SKM-1 treated with dmso at 0.1 percent for 144 hours (cell line): ENCODE data around the gene CAST.
"Not testable (repeated sequence)": the region's sequence is repeated elsewhere in the genome, so short reads cannot be mapped to it uniquely, and the experiment has no call there.

ENCODE experiments used
- DNase-seq: peaks from one replicate; lab custom pipeline; 2025; ENCODE audit not compliant: unreplicated experiment; lab: John Stamatoyannopoulos, UW

The CAST gene

DNA sequence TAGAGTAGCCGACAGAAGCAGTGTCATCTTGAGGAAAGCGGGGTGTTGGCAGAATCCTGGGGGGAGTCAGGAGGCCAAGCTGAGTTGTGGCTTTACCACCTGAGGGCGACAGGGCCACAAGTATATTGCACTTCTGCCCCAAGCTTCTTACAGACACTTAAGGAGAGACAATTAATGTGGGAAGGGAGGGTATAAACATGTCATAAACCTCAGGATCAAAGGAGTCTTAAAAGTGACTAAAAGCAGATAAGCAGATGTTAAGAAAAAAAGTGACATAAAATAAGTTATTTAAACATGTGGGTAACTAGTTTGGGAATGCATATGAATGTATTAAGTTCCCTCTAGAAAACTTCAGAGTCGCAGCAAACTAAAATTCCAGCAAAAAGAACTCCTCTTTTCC, 81.6 kb downstream of the CAST start:
- no peak for DNase-seq

DNA sequence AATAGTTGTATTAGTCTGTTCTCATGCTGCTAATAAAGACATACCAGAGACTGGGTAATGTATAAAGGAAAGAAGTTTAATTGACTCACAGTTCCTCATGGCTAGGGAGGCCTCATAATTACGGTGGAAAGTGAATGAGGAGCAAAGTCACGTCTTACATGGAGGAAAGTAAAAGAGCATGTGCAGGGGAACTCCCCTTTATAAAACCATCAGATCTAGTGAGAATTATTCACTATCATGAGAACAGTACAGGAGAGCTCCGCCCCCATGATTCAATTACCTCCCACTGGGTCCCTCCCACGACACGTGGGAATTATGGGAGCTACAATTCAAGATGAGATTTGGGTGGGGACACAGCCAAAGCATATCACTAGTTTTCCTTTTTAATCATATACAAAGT, 82.0 kb downstream of the CAST start:
- DNase-seq, result not testable (repeated sequence)

GRCh38 chr5:96745025-96745424, 82.8 kb downstream of the CAST start:
- DNase-seq, result no peak

DNA sequence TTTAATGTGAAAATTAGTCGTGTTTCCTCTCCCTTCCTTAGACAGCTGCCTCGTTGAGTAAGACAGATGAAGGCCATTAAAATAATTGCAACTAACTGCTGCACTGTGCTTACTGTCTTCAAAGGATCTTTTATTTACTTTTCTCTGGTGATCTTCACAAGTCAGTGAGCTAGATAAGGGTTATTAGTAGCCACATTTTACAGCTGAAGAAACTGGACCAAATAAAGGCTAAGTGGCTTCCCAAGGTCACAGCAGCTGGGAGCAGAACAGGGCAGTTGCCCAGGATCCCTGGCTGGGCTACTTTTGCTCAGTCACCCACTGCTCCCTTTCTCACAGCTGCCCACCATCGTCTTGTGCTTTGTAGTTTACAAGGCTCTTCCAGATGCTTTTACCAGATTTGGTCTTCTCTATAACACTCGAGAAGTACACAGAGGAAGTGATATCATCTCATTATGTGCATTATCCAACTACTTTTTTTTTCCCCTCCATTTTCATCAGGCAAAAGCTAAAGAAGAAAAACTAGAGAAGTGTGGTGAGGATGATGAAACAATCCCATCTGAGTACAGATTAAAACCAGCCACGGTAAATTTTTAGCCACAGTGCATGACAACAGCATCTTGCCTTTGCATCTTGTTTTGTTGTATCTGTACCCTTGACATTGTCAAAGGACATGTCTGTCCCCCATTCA, 83.8 kb downstream of the CAST start:
- no peak for DNase-seq

DNA sequence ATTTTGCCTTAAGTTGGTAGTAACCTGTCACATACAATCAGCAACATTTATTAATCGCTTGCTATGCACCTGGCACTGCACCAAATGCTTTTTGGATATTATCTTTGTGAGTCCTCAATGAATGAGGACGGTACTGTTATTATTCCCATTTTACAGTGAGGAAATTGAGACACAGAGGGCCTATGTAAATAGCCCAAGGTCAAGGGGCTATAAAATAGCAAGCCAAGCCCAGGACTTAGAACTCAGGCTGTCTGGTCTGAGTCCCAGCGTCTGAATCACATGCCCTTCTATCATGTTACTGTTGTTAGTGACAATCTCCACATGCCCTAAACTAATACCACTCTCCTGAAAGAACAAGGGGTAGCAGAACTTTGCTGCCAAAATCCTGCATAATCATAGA, 85.5 kb downstream of the CAST start:
- no peak for DNase-seq

DNA sequence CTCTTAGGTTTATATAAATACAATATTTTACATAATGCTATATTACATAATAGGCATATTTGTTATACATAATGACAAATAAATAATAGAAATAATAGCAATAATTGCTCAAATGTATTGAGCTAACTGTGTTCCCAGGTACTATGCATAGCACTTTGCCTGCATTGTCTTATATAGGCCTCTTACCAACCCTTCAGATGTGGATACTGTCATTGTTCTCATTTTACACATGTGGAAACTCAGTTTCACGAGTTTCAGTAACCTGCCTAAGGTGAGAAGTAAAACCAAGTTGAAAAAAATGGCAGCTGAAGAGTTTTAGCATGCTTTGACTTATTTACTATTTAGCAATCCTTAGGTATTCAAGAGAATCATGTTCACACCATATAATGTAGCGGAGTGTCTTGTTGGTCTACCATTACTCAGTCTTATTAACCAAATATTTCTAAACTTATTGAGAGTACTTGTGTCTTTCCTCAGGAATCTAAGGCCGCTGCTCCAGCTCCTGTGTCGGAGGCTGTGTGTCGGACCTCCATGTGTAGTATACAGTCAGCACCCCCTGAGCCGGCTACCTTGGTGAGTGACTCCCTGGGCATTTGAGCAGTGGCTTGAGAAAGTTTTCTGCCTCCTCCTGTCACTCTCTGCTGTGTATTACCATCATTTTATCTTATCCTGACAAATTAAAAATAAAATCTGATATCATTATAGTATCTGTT, 88.1 kb downstream of the CAST start:
- DNase-seq, result no peak

DNA sequence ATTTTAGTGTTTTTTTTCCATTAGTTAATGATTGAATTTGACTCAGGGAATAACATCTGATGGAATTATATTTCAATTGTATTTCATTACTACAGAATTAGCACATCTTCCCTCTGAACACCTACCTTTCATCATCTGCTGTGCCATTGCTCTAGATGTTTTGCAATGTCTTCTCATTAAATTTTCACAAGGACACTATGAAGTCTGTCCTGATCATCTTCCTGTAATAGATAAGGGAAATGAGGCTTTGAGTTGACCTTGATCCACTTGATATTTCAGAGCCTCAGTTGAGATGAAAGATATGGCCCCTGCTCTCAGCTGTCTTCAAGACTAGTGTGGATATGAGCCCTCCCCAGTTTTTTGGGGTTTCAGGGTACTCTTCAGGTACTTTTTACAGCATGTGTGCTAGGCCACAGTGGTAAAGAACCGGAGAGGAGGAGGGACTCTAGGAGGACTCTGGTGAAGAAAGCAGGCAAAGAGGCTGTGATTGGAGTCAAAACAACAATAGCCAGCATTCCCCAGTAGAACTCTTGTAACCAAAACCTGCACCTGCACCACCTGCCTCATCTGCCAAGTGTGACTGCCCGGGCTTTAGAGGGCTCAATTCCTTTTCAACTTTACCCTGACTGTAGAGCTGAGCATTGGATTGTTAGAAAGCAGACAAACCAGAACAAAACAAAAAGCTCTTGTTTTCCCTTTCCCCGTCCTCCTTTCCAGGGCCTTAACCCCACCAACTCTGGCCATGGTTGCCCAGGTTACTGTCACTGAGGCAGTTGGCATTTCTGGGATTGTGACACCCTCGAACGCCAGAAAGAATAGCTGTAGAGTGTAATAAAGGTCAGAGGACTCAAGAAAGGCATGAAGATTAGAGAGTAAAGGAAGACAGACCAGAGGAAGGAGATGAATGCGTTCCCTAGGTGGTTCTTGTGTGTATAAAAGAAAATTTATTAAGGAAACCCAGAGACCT, 89.3 kb downstream of the CAST start:
- DNase-seq, result no peak

- peak; percentile 25 for DNase-seq
Measured at GRCh38 chr5:96752341-96753016, 90.3 kb downstream of the CAST start.

DNA sequence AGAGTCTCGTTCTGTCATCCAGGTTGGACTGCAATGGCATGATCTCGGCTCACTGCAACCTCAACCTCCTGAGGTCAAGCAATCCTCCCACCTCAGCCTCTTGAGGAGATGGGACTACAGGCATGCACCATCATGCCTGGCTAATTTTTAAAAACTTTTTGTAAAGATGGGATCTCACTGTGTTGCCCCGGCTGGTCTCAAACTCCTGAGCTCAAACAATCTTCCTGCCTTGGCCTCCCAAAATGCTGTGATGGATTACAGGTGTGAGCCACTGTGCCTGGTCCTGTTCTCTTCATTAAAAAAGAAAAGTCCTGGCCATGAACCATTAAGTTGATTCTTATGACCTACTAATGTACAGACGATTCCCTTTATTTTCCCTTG, 90.8 kb downstream of the CAST start:
- DNase-seq, result no peak

DNA sequence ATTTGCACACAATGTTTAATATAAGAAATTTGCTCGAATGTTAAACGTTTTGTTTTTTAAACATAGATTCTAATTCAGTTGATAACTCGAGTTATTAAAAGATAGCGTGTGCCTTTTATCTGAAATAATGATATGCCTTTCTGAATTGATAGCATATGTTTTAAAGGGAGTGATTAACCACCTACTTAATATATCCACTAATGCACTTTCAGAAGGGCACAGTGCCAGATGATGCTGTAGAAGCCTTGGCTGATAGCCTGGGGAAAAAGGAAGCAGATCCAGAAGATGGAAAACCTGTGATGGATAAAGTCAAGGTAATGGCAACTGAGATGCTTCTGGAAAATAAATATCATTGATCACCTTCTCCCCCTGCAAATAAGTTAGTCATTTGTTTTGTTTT, 91.7 kb downstream of the CAST start:
- no peak for DNase-seq

GRCh38 chr5:96755851-96756250, 93.7 kb downstream of the CAST start:
- no peak for DNase-seq

GRCh38 chr5:96756985-96757384, 94.8 kb downstream of the CAST start:
- no peak for DNase-seq

DNA sequence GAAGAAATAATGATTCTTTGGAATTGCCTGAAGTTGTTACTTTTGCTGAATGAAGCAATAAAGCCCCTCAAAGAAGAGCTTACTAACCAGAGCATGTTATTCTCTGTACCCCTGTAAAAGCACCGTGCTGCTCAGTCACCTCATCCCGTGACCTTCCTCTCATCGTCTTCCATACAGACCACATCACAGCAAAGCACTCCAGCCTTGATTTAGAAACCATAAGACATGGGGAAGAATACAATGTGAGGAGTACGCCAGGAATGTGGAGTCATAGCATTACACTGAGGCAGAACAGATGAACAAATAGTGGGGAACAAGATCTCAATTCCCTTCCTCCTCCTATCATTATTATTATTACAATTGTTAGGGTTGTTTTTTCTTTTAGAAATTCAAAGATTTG, 96.4 kb downstream of the CAST start:
- DNase-seq, result no peak

DNA sequence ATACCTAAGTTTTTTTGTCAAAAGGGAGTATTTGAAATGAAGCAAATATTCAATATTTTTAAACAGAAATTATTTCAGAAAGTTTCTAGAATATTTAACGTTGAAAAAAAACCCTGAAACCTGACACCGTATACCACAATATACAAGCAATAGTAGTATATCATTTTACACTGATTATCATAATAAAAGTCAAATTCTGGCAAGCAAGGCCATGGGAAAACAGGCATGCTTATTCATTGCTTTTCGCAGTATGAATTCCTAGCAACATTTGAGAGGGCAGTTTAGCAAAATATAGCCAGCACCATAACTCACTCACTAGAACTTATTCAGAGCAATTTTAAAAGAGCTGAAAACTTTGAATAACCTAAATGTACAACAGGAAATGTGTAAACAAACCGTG, 99.4 kb downstream of the CAST start:
- DNase-seq, result no peak

- no peak for DNase-seq
Measured at GRCh38 chr5:96763026-96763425, 100.8 kb downstream of the CAST start.

DNA sequence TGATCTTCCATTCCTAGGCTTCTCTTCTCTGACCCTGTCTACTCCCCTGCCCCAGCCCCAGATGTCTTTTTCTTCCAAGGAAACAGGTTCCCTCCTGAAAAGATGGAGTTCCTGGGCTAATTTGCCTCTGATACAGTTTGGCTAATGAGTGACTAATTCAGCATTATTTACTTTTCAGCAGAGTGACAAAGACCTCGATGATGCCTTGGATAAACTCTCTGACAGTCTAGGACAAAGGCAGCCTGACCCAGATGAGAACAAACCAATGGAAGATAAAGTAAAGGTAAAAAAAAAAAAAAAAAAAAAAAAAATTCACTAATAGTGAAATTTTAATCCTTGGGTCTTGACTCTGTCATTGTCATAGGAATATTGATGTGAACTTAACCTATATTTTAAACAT, 102.9 kb downstream of the CAST start:
- DNase-seq, result no peak

- no peak for DNase-seq
Measured at GRCh38 chr5:96768708-96769251, 106.6 kb downstream of the CAST start.

GRCh38 chr5:96771395-96771794, 109.2 kb downstream of the CAST start:
- DNase-seq, result no peak

DNA sequence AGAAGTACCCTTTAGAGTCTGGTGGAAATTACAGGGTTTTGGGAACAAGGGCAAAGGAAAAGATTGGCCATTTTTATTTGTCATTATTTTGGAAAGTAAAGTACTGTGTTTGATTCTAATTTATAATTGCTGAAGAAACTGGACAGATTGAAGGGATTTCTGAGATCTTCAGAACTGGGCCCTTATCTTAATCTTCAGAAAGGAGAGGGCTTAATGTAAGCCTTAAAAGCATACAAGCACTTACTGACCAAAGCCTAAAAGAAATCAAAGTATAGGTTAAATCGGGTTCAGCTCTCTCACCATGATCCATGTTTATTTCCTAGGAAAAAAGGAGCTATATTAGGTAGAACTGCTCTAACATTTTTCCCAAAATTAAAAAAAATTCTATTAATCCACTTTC, 109.9 kb downstream of the CAST start:
- DNase-seq, result no peak

GRCh38 chr5:96772542-96772941, 110.4 kb downstream of the CAST start:
- DNase-seq, result no peak

DNA sequence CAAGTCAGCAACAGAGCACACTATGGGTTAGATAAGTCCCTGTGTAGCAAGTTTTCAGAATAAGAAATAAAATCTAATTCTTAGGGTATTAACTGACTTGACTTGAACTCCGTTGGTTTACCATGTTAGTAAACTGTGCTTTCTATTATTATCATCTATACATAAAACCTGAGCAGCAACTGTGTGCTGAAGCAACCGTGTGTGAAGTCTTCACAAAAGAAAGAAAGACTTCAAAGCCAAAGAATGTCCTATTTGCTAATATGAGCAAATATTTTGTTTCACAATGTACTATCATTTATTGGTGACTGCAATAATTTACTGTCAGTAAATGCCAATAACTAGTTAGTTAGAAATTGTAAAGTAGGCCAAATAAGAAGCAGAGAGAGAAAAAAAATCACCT, 112.9 kb downstream of the CAST start:
- DNase-seq, result no peak
